Panc1 (cell line): Measurements from ENCODE around the gene ANKRD33B. TPM values are rescaled to one million over a fixed set of nuclear protein-coding genes. Genes with fewer than 3 reads are reported as not detected.

Experiments used
- ATAC-seq: fragments of 200-7000 bp; cut with Tn5 transposase; 2 replicates; pipeline ENCODE4 v1.9.1; 2020; ENCODE audit warnings: mild to moderate bottlenecking, moderate library complexity
- BruUV-seq: library from RNA; stranded (reverse); fragments of 400-500 nt; replicated peaks from 2 replicates; lab custom pipeline; 2021; lab: Mats Ljungman, UMichigan
- CTCF ChIA-PET: fragments of 300-600 bp; sonication (Branson Sonifier 250); formaldehyde crosslinking; loops from one replicate; lab custom pipeline; 2022; ENCODE audit warnings: antibody characterized with exemption; lab: Charles Lee
- POLR2A ChIA-PET: fragments of 300-600 bp; sonication (Branson Sonifier 250); formaldehyde crosslinking; loops from one replicate; lab custom pipeline; 2022; ENCODE audit warnings: antibody characterized with exemption; lab: Charles Lee
- DNase-seq: peaks from one replicate; pipeline ENCODE4 v3.0.0-alpha.2; 2010; ENCODE audit warnings: low read depth, low spot score
- H3K27ac ChIP-seq: 2 replicates; pipeline ENCODE4 v1.5.1; 2011; ENCODE audit warnings: mild to moderate bottlenecking, low read length, inconsistent platforms
- H3K27me3 ChIP-seq: fragments of 200-500 bp; sonication (Bioruptor generic); 2 replicates; pipeline ENCODE4 v1.6.0; 2014; ENCODE audit warnings: low read length, inconsistent platforms; ENCODE audit not compliant: control insufficient read depth, insufficient read depth
- H3K36me3 ChIP-seq: fragments of 200-500 bp; sonication (Bioruptor generic); 2 replicates; pipeline ENCODE4 v1.5.1; 2014; ENCODE audit warnings: inconsistent platforms, mild to moderate bottlenecking, low read length, moderate library complexity; ENCODE audit not compliant: control insufficient read depth, insufficient read depth
- H3K4me1 ChIP-seq: 2 replicates; pipeline ENCODE4 v1.5.1; 2011; ENCODE audit warnings: inconsistent platforms, mild to moderate bottlenecking, low read length, moderate library complexity; ENCODE audit not compliant: control insufficient read depth, insufficient read depth
- H3K4me3 ChIP-seq, 2 experiments: 2 replicates each; pipeline ENCODE4 v1.5.1; 2011 to 2012; ENCODE audit warnings: low read depth in 2 of 2, low read length in 2 of 2, mild to moderate bottlenecking in 2 of 2, inconsistent platforms in 1 of 2, moderate library complexity in 1 of 2
- H3K9me3 ChIP-seq: fragments of 200-500 bp; sonication (Bioruptor generic); 2 replicates; pipeline ENCODE4 v1.5.1; 2014; ENCODE audit warnings: low read depth, mild to moderate bottlenecking, inconsistent platforms, low read length, moderate library complexity; ENCODE audit not compliant: control insufficient read depth, insufficient read depth
- POLR2AphosphoS5 ChIP-seq: IDR thresholded peaks from 2 replicates; pipeline ENCODE4 v1.6.1; 2012; ENCODE audit warnings: mild to moderate bottlenecking, low read depth, low read length, moderate library complexity
- SIN3A ChIP-seq: IDR thresholded peaks from 2 replicates; pipeline ENCODE4 v1.6.1; 2012; ENCODE audit warnings: low read depth, mild to moderate bottlenecking, low read length, moderate library complexity, borderline replicate concordance; ENCODE audit not compliant: insufficient read depth
- TCF7L2 ChIP-seq: IDR thresholded peaks from 2 replicates; pipeline ENCODE4 v1.6.1; 2011; ENCODE audit warnings: mild to moderate bottlenecking, low read depth, low read length, inconsistent platforms
- in situ Hi-C: cut with HindIII; loops from 2 replicates; pipeline ENCODE4 v1.10.0; 2016; ENCODE audit warnings: low sequenced_read_pairs, low pct_unique_long_range_greater_than_20kb
- intact Hi-C: fragments of 100-400 bp; cut with micrococcal nuclease; formaldehyde crosslinking; loops from one replicate; pipeline ENCODE4 v1.10.0; 2022; ENCODE audit not compliant: unreplicated experiment
- total RNA-seq: library from RNA; stranded (reverse); gene quantifications from one replicate; pipeline ENCODE4 v1.2.1, GENCODE V29; 2021; ENCODE audit not compliant: unreplicated experiment
- TF ChIP-seq, protein P1 (sequence below), 2 experiments: IDR thresholded peaks; 2 replicates each; pipeline ENCODE4 v1.6.1; 2011 to 2012; ENCODE audit warnings: low read depth in 2 of 2, control low read depth in 1 of 2, low read length in 1 of 2, mild to moderate bottlenecking in 1 of 2, moderate library complexity in 1 of 2; ENCODE audit not compliant: insufficient read depth in 1 of 2

ANKRD33B gene
- total RNA-seq, 1 experiment from 2014 or later = 19.1 TPM

DNA sequence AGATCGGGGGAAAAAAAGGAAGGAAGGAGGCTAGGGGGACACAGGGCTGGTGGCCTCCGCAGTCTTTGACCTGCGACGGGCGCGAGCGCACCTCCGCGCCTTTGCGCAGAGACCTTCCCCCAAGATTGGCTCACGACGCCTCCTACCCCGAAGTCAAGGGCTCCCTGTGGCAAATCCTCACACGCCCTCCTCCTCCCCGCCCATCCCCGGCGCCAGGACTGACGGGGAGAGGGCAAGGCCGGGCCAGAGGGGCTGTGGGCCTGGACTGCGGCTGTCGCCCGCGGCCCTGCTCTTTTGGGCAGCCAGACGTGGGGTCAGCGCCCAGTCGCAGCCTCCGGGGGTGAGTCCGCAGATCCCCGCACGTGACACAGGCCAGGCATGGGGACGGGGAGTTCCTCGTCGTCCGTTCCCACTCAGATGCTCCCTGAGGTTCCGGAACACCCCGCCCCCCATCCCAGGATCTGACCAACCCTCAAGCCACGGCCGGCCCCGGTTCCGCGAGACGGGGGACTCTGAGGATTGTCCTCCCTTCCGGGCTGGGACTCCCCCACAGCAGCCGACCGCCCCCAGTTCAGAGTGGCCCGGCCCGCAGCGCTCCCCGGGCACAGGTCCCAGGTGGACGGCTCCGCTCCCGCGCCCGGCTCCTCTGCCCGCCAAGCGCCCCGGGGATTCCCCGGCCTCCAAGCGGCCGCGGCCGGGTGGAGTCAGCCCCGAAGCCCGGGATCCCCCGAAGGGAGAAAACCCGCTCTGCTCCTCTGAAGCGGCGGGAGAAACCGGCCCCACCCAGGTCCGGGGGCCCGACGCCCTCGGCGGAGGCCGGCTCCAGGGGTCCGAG is 543 bp upstream of the ANKRD33B start:
- ATAC-seq = peak; percentile 56
- Histone ChIP-seq H3K4me1 (peaks cover 33% of the 10 kb centered on the region), H3K36me3 (no peaks in the 10 kb centered on the region), H3K27me3 (no peaks in the 10 kb centered on the region), H3K9me3 (no peaks in the 10 kb centered on the region), H3K27ac (peak overlapping the region; percentile 74), H3K4me3 (peak overlapping the region; percentile 59 to 70)
- DNase-seq = no peak
- CTCF ChIA-PET = no interaction called here
- BruUV-seq = TSS peak; percentile 87
- TF ChIP-seq, protein P1, sequence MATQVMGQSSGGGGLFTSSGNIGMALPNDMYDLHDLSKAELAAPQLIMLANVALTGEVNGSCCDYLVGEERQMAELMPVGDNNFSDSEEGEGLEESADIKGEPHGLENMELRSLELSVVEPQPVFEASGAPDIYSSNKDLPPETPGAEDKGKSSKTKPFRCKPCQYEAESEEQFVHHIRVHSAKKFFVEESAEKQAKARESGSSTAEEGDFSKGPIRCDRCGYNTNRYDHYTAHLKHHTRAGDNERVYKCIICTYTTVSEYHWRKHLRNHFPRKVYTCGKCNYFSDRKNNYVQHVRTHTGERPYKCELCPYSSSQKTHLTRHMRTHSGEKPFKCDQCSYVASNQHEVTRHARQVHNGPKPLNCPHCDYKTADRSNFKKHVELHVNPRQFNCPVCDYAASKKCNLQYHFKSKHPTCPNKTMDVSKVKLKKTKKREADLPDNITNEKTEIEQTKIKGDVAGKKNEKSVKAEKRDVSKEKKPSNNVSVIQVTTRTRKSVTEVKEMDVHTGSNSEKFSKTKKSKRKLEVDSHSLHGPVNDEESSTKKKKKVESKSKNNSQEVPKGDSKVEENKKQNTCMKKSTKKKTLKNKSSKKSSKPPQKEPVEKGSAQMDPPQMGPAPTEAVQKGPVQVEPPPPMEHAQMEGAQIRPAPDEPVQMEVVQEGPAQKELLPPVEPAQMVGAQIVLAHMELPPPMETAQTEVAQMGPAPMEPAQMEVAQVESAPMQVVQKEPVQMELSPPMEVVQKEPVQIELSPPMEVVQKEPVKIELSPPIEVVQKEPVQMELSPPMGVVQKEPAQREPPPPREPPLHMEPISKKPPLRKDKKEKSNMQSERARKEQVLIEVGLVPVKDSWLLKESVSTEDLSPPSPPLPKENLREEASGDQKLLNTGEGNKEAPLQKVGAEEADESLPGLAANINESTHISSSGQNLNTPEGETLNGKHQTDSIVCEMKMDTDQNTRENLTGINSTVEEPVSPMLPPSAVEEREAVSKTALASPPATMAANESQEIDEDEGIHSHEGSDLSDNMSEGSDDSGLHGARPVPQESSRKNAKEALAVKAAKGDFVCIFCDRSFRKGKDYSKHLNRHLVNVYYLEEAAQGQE (IDR thresholded peaks at IDR 0.05; ENCODE audit: insufficient read depth in 1 of 2, low read depth in 2 of 2, low read length in 1 of 2) = no peak
- no peak for TF ChIP-seq SIN3A
- intact Hi-C loops = loop anchor here (10.0 kb wide), 1 partner anchor 109 kb away; no protein-coding TSS in a partner anchor
- in situ Hi-C loops = no loop called here
- POLR2A ChIA-PET = no interaction called here

GRCh38 chr5:10564838-10565784 is 1.2 kb downstream of the ANKRD33B start:
- H3K27me3 ChIP-seq = no peaks in the 10 kb centered on the region
- peak overlapping the region; percentile 59 to 70 for H3K4me3 ChIP-seq
- intact Hi-C loops (loop anchor here (5.0 to 10.0 kb wide), 2 partner anchors 62 to 110 kb away; no protein-coding TSS in a partner anchor), in situ Hi-C loops (no loop called here)
- DNase-seq = no peak
- H3K27ac ChIP-seq = peak overlapping the region; percentile 78
- ChIA-PET CTCF (no interaction called here), POLR2A (no interaction called here)
- TF ChIP-seq POLR2AphosphoS5 (no peak), SIN3A (no peak)
- peak; percentile 22 for ATAC-seq
- H3K36me3 ChIP-seq = no peaks in the 10 kb centered on the region
- no peaks in the 10 kb centered on the region for H3K9me3 ChIP-seq
- peaks cover 33% of the 10 kb centered on the region for H3K4me1 ChIP-seq
- no TSS peak for BruUV-seq

DNA sequence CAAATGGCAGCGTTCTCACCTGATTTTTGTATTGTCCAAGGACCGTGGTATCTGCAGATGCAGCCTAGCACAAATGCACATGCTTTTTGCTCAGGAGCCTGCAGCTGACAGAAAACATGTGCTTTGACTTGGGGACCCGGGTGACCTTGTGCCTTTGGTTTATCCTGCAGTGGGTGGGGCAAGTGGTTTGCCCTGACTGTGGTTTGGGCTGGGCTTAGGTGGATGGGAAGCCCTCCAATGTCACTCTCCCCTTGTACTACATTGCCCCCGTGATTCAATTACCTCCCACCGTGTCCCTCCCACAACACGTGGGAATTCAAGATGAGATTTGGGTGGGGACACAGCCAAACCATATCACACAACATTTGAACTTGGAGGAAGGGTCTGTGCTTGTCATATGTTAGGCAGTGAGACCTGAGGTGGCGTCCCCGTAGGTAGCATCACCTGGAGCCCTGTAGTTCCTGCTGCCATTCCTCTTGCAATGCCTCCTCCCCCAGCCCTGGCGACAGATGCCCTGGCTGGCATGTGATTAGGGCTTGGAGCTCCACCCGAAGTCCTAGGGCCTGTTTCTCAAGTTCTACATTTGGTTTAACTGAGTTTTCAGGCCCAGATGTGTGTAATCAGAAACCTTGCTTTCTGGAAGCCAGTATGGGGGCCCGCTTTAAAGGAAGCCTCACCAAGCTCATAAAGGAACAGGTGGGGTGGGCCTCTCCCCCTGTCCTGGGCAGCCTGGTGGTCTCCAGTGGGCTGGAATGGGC is 2.1 kb downstream of the ANKRD33B start:
- no peaks in the 10 kb centered on the region for H3K36me3 ChIP-seq
- in situ Hi-C loops (no loop called here), intact Hi-C loops (loop anchor here (5.0 to 10.0 kb wide), 2 partner anchors 61 to 111 kb away; no protein-coding TSS in a partner anchor)
- H3K4me1 ChIP-seq = peaks cover 33% of the 10 kb centered on the region
- TF ChIP-seq, protein P1 (IDR thresholded peaks at IDR 0.05; ENCODE audit: insufficient read depth in 1 of 2, low read depth in 2 of 2, low read length in 1 of 2) = no peak
- TF ChIP-seq TCF7L2 (no peak; the same call in 1 of the 2 replicates), POLR2AphosphoS5 (no peak), SIN3A (0 out of 2 replicates have a peak, but pooled peaks have one; percentile 50)
- H3K4me3 ChIP-seq = peak overlapping the region; percentile 59 to 70
- peak overlapping the region; percentile 78 for H3K27ac ChIP-seq
- DNase-seq = no peak
- no peaks in the 10 kb centered on the region for H3K27me3 ChIP-seq
- CTCF ChIA-PET = interaction anchor here (1.0 kb wide), 1 partner anchor 9 kb away, joined by 3 read pairs; no protein-coding TSS in a partner anchor
- no peaks in the 10 kb centered on the region for H3K9me3 ChIP-seq
- no peak for ATAC-seq
- TSS peak; percentile 77 for BruUV-seq
- POLR2A ChIA-PET = interaction anchor here (0.9 kb wide), 1 partner anchor 15 kb away, joined by 4 read pairs; no protein-coding TSS in a partner anchor
